Measurements from ENCODE around the gene EFCAB14.
"Not testable (repeated sequence)": the region's sequence is repeated elsewhere in the genome, so short reads cannot be mapped to it uniquely, and the experiment has no call there.

Gene EFCAB14

GRCh38 chr1:46718727-46719622, at the start of gene EFCAB14:
TSS of gene EFCAB14 (minus strand) at chr1:46719114. CDS start at chr1:46718087, 1,027 bp downstream.
- DNase-seq = peak; percentile 97

GRCh38 chr1:46768445-46768844, 49.5 kb upstream of the EFCAB14 start:
- DNase-seq = no peak

GRCh38 chr1:46767649-46768282, 48.9 kb upstream of the EFCAB14 start:
- DNase-seq = no peak

GRCh38 chr1:46764402-46764801, 45.5 kb upstream of the EFCAB14 start:
- DNase-seq = no peak

- DNase-seq = no peak
These were observed 42.8 kb upstream of the EFCAB14 start for GRCh38 chr1:46761740-46762139.

GRCh38 chr1:46760558-46761166, 41.7 kb upstream of the EFCAB14 start:
- DNase-seq = no peak

GRCh38 chr1:46757956-46758528, 39.1 kb upstream of the EFCAB14 start:
- DNase-seq = no peak

GRCh38 chr1:46757247-46757955, 38.5 kb upstream of the EFCAB14 start:
- DNase-seq = no peak

GRCh38 chr1:46755121-46755520, 36.2 kb upstream of the EFCAB14 start:
- no peak for DNase-seq

- not testable (repeated sequence) for DNase-seq
These were observed 35.8 kb upstream of the EFCAB14 start for GRCh38 chr1:46754707-46755106.

GRCh38 chr1:46753985-46754384, 35.1 kb upstream of the EFCAB14 start:
- no peak for DNase-seq

GRCh38 chr1:46749921-46750404, 31.0 kb upstream of the EFCAB14 start:
- no peak for DNase-seq

- no peak for DNase-seq
These were observed 30.5 kb upstream of the EFCAB14 start for GRCh38 chr1:46749404-46749803.

- peak; percentile 28 for DNase-seq
These were observed 28.9 kb upstream of the EFCAB14 start for GRCh38 chr1:46747683-46748288.

GRCh38 chr1:46742069-46742468, 23.2 kb upstream of the EFCAB14 start:
- no peak for DNase-seq

GRCh38 chr1:46735708-46736324, 16.9 kb upstream of the EFCAB14 start:
- DNase-seq = peak; percentile 37

- DNase-seq = not testable (repeated sequence)
These were observed 9.5 kb upstream of the EFCAB14 start for GRCh38 chr1:46728327-46728873.

- no peak for DNase-seq
These were observed 6.8 kb upstream of the EFCAB14 start for GRCh38 chr1:46725736-46726108.

- DNase-seq = peak; percentile 62
These were observed 6.2 kb upstream of the EFCAB14 start for GRCh38 chr1:46724991-46725735.

- DNase-seq = peak; percentile 19
These were observed 5.0 kb upstream of the EFCAB14 start for GRCh38 chr1:46723901-46724300.
